HG03575 (cell line): ENCODE measurements around the gene COL8A2.

ENCODE experiments used
- ATAC-seq: cut with Tn5 transposase; IDR thresholded peaks from one replicate; pipeline ENCODE4 v1.9.1; 2021; ENCODE audit not compliant: unreplicated experiment, insufficient number of reproducible peaks, low FRiP score; ENCODE audit errors: extremely low read depth

Gene COL8A2

GRCh38 chr1:36125129-36125991 is at the start of gene COL8A2:
Gene COL8A2, minus strand, starts transcription at chr1:36125222. Its CDS starts 24,980 bp downstream, at chr1:36100242.
- ATAC-seq = no peak

- ATAC-seq = no peak
These were observed 49.7 kb upstream of the COL8A2 start for GRCh38 chr1:36174713-36175112.

- no peak for ATAC-seq
These were observed 48.0 kb upstream of the COL8A2 start for GRCh38 chr1:36172983-36173382.

- ATAC-seq = no peak
These were observed 47.2 kb upstream of the COL8A2 start for GRCh38 chr1:36172017-36172747.

GRCh38 chr1:36170643-36171412 is 45.8 kb upstream of the COL8A2 start:
- ATAC-seq = no peak

- ATAC-seq = no peak
These were observed 43.5 kb upstream of the COL8A2 start for GRCh38 chr1:36168514-36168913.

GRCh38 chr1:36166938-36167905 is 42.2 kb upstream of the COL8A2 start:
- no peak for ATAC-seq

- ATAC-seq = no peak
These were observed 41.1 kb upstream of the COL8A2 start for GRCh38 chr1:36166136-36166535.

- ATAC-seq = no peak
These were observed 40.1 kb upstream of the COL8A2 start for GRCh38 chr1:36165145-36165544.

GRCh38 chr1:36164361-36164760 is 39.3 kb upstream of the COL8A2 start:
- no peak for ATAC-seq

- ATAC-seq = no peak
These were observed 38.4 kb upstream of the COL8A2 start for GRCh38 chr1:36163426-36163825.

- no peak for ATAC-seq
These were observed 37.7 kb upstream of the COL8A2 start for GRCh38 chr1:36162680-36163239.

GRCh38 chr1:36161641-36162531 is 36.9 kb upstream of the COL8A2 start:
- no peak for ATAC-seq

GRCh38 chr1:36160949-36161485 is 36.0 kb upstream of the COL8A2 start:
- no peak for ATAC-seq

GRCh38 chr1:36160388-36160948 is 35.4 kb upstream of the COL8A2 start:
- no peak for ATAC-seq

GRCh38 chr1:36159614-36160387 is 34.8 kb upstream of the COL8A2 start:
- ATAC-seq = no peak
